ENCODE measurements around the gene MRPL49.

- TF ChIP-seq CTCF (IDR thresholded peaks at IDR 0.05 in 2 of 3, conservative IDR thresholded peaks at IDR 0.05 in 1 of 3; ENCODE audit: insufficient read depth in 2 of 3, low read depth in 1 of 3, low read length in 3 of 3) = no peak
- no peak for TF ChIP-seq ELK1 (CRISPR knock-in tag; IDR thresholded peaks at IDR 0.05)
- TF ChIP-seq USF2 (CRISPR knock-in tag; IDR thresholded peaks at IDR 0.05) = no peak
- TF ChIP-seq MXD1 (CRISPR knock-in tag; IDR thresholded peaks at IDR 0.05; ENCODE audit: borderline replicate concordance, poor library complexity, severe bottlenecking) = no peak
- no peak for TF ChIP-seq TAF7 (tag; IDR thresholded peaks at IDR 0.05)
- TF ChIP-seq ATF3 (IDR thresholded peaks at IDR 0.05) = no peak
- no peak for TF ChIP-seq ATF3 (CRISPR knock-in tag; conservative IDR thresholded peaks at IDR 0.05)
- no peak for TF ChIP-seq U2AF1 (optimal IDR thresholded peaks at IDR 0.05; ENCODE audit: low read depth, low read length)
These were observed 12.6 kb upstream of the MRPL49 start for GRCh38 chr11:65109231-65110198.
